Activated CD8-positive, alpha-beta memory T cell treated with anti-CD3 and anti-CD28 coated beads, Interleukin-2, amount 50 U/mL, for 24 hours (primary cell): ENCODE data around the gene UBD.
A peak's percentile ranks its signal among the peaks of the same experiment; 100 is the strongest.

ENCODE experiments used
- DNase-seq: peaks from one replicate; pipeline ENCODE4 v3.0.0-alpha.2; 2020; ENCODE audit errors: extremely low read depth

Gene UBD

DNA sequence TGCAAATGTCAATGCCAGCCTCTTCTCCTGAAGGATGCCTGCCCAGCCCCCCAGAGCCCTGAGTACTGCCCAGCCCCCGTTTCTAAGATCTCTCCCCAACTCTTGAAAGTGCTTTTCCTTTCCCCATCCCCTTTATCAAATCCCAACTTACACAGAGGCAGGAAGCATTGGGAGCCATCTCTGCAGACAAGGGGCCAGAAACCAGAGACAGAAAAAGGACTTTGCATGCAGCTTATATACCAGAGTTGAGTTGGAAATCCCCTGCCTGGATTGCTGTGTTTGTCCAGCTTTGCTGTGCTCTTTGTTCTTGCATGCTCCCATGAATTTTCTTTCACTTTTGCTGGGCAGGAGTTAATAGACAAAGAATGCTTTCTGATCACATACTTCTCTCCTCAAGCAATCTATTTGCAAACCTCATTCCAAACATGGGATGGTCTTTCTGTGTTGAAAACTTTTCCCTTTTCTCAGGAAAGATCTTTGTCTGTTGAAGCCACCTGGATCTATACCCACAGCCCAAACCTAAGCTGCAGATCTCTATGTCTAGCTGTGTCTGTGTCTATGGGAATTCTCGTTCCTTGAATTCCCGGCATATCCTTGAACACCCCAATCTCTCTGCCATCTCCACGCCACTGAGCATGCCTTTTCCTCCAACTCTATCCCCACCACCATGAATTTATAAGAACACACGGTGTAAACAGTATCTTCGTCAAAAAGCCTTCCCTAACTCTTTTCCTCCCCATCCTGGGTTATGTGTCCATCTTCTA is at the start of gene UBD:
Gene UBD (minus strand): TSS at position 209 of the 764 bp plus-strand sequence. CDS start 31 bp downstream, at position 178.
- no peak for DNase-seq

DNA sequence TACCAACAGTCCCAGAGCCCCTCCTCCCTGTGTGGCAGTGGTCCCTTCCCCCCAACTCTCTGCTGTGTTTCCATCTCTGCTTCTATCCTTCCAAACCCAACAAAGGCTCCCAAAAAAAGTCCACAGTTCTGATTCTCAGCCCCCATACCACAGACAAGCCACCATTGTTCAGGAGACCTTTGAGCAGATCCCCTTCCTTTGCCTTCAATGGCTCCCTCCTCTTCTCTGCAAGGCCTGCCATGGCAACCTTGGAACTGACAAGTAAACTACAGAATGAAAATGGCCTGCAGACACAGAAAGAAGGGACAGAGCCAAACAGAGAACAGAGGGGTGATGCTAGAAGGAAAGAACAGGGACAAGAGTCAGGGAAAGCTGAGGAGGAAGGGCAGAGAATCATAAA is 48.6 kb upstream of the UBD start:
- no peak for DNase-seq

DNA sequence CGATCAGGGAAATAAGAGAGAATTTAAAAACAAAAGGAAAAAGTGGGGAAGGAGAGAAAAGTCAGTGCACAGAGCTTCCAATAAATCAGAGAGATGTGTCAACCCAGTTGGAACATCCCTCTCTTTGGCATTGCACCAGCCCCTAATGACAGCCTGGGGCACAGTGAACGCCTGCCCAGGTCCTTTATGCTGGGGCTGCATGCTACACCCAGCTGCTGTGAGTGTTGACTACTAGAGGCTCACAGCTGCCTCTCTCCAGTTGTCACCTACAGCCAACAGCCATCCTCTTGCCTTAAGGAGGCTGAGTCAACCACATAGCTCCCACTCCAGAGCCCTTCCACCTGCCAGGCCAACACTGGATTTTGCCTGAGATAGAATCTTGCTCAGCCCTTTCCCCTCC is 44.4 kb upstream of the UBD start:
- no peak for DNase-seq

DNA sequence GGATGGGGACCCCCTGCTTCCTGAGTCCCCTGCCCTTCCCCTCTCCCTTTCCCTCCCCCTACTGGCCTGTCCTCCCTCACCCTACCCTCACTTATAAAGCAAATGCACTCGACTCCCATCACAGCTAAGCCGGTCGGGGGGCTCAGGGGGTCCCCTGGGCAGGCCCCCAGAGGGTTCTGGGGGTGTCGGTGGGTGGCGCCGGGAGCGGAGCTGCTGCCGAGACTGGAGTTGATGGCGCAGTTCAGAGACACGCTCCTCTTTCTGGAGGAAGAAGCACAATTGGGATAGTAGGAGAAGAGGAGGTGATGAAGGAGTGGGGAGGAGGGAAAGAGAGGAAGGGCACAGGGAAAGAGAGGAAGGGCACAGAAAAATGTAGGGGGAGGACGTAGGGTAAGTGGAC is 43.9 kb upstream of the UBD start:
- DNase-seq, result no peak

DNA sequence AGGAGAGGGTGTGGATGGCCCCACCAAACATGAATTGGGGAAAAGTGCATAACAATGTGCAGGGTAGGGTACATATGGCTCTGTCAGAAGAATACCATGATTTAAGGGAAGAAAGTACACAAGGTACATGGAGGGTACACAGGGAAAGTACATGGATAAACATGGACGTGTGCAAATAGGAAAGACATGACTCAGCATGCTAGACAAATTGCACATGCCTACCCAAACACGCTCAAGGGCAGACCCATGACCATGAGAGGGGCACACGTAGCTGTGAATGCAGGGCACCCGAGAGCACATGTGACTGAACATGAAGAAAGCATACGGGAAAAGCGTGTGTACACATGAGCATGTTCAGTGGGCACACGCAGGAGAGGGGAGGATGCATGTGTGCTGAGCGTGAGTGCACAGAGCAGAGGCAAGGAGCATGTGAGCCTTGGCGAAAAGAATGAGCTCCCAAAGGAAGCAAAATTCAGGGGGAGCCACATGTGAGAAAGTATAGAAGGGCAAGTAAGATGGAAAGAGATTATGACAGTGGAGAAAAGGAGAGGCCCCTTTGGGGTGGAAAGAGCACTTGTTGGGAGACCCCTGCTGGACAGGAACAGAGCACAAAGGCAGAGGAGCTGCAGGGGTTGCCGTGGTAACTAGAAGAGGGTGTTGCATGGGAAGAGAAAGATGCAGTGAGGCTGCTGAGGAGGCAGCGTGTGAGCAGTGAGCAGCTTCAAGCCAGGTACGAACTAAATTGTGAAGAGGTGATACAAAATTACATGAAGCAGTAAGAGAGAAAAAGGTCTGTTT is 43.2 kb upstream of the UBD start:
- DNase-seq, result no peak

DNA sequence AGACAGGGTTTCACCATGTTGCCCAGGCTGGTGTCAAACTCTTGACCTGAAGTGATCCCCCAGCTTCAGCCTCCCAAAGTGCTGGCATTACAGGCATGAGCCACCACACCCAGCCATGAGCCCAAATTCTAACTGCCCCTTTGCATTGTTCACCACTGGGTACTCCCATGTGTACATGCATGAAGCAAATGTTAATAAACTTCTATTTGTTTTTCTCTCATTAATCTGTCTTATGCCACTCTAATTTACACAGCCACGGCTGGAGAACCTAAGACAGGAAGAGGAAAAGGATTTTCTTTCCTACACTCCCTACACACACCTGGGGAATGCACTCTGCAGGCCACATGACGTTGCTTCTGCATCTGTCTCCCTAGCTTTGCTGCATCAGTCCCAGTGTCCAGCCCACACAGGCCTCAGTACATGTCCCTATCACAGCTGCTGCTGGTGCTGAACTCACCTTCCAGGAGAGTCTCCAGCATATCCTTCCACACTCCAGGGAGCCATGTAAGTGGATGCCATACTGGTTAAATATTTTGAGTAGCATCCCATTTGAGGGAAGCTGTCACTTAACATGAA is 38.7 kb upstream of the UBD start:
- DNase-seq, result no peak

DNA sequence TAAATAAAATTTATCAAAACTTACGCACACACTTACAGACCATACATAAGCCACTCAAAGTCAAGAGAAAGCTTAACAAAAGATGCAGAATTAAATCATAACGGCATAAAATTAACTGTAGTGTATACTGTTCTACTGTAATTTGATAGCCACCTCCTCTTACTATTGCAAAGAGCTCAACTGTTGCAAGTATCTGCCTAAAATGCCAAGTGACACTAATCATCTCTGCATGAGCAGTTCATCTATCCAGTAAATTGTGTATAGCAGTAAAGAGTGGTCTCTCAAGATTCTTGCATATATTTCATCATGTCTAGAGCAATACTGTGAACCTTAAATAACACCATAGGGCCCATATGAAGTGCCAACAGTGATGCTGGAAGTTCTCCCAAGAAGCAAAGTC is 37.7 kb upstream of the UBD start:
- no peak for DNase-seq

DNA sequence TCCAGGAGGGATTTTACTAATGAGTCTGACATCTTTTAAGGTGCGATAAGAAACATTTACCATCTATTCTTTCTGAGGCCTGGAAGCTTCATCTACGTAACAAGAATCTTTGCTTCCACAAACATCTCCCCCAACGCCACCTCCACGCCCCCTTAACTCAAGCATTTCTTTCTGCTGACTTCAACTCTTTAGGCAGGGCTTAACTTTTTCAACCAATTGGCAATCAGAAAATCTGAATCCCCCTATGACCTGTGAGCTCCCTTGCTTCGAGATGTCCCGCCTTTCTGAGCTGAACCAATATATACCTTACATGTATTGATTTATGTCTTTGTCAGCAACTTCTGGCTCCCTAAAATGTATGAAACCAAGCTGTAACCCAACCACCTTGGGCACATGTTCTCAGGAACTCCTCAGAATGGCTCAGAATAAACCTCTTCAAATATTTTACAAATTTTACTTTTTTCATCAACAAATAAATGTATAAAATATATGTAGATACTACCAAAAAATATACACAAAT is 36.9 kb upstream of the UBD start:
- no peak for DNase-seq

DNA sequence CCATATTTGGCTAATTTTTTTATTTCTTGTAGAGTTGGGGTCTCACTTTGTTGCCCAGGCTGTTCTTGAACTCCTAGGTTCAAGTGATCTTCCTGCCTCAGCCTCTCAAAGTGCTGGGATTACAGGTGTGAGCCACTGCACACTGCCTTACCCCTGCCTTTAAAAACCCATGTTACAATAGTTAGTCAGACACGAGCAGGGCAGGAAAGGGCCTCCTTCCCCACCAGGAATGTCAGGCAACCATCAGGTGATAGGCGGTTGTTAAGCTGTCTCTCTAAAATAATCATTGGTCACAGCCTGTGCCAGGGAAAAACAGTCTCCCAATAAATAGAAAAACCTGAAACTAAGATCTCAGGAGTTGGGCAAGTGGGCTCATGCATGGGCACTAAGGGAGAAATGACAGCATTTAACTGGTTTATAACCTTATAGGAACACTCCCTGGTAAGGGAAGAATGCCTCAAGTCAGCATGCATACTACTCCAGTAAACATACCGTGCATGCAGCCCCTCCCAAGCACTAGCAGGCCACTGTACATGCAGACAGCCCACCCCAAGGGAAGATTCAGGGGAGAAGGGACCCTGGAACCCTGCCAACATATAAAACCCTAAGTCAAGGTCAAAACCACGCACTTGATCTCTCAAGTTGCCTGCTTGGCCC is 33.8 kb upstream of the UBD start:
- DNase-seq, result no peak

DNA sequence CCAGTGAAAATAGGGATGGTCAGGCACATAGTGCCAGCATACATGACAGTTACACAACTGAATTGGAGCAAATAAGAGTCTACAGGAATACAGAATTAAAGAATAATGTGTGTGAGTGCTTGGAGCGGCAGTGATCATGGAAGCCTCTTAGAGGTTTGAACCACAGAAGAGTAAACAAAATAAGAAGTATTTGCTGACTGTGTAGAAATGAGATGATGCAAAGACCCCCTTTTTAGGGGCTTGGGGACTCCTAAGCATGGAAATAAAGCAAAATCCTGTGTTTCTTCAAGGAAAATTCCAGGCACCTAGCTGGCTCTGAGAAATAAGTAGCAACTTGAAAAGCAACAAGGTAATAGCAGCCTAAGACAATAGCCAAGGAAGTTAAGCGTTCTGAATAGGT is 32.1 kb upstream of the UBD start:
- DNase-seq, result no peak

DNA sequence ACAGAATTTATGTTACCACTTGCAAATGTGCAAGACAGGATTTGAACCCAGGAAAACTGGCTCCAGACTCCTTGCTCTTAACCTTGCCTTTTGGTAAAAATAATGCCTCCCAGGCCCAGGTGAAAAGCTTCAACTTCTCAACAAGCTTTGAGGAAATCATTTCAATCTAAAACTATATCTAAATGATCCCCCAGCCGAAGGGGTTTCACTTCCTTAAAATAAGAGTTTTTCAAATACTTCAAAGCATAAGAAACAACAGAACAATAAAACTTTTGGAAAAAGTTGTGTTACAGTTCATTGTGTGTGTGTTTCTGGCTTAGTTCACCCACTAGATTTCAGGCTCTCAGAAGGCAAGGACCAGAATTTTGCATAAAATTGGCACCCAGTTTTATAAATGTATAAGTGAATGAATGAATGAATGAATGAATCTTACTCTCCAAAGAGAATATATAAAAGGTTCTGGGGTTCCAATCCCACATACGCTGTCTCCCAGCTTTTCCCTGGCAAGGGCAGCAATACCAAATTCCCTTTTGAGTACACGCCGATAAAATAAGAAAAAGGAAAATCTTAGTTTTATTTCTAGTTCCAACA is 30.8 kb upstream of the UBD start:
- no peak for DNase-seq

DNA sequence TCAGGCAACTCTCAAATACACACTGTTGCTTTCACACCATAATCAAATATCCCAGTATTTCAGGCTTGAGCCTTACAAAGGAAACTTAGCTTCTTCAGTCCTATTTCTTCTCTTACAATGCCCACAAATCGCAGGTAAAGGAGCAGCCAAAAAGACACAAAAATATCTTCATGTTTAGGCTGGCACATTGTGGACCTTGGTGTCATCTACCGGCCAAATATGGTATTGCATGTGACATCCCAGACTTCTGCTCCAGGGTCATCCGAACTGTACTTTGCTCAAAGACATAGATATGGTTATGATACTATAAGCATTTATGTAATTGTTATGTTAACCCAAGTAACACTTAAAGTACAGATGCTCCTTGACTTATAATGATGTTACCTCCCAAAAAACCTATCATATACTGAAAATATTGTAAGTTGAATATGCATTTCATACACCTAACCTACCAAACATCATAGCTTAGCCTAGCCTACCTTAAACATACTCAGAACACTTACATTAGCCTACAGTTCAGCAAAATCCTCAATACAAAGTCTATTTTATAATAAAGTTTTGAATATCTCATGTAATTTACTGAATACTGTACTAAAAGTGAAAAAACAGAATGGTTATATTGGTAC is 30.0 kb upstream of the UBD start:
- peak; percentile 13 for DNase-seq

DNA sequence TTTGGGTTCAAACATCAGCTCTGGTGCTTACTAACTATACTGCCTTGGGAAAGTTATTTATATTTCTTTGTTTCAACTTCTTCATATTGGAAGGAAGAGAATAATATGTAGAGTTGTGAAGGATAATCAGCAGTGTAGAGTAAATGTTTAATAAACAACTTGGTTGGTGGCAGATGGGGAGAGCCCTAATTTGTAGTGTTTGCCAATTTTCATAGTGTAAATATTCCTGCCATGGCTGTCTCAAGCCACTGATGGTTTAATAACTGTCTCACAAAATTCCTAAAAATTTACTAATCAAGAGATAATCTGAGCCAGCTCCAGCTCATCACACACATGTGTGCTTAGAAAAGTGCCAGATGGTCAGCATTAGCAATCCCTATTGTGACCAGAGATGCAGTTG is 25.3 kb upstream of the UBD start, which contains the start of gene OR2H2:
Gene OR2H2 (plus strand): TSS at position 301 of the 400 bp plus-strand sequence. CDS start 2,824 bp downstream, outside the sequence.
- no peak for DNase-seq

DNA sequence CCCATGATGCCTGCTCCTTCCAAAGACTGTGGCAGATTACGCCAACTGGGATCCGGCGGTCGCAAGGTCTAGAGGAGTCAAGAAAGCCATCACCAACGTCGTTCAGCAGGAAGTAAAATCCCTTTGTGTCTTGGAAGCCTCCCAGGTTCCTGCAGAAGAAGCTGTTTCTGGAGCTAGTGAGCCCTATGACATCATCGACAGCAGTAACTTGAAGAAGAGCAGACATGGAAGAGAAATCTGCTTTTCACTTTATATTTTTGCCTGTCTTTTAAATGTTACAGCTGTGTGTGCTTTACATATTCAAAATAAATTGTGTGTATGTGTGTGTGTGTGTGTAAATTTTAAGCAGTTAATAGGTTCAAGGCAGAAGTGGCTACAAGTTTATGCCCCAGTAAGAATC is 18.0 kb upstream of the UBD start:
- no peak for DNase-seq

DNA sequence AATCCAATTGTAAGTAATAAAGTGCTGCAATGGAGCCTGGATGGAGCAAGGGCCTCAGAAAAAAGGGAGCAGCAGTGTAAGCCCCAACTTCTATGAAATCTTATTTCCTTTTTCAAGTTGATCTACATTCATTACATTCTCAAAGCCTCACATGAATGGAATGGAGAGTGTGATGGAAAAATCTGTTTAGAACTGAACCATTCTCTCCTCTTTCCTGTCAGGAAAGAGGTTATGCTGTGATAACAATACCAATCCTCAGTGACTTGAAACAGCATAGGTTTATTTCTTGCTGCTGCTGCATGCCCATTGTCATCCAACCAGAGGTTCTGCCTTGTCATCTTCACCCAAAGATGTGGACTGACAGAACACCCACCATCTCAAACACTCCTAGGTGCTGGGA is 16.5 kb upstream of the UBD start:
- DNase-seq, result no peak

DNA sequence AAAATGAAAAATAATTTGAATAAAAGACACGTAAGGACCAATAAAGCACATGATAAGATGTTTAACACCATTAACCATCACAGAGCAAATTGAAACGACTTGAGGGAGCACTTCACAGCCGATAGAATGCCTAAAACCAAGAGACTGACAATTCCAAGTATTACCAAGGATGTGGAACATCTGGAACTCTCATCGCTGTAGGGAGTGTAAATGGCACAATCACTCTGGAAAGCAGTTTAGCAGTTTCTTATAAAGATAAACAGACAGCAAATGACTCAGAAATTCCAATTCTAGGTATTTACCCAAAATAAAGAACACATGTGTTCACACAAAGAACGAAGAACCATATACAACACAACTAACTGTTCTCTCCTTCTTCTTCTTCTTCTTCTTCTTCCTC is 8.5 kb upstream of the UBD start:
- no peak for DNase-seq

DNA sequence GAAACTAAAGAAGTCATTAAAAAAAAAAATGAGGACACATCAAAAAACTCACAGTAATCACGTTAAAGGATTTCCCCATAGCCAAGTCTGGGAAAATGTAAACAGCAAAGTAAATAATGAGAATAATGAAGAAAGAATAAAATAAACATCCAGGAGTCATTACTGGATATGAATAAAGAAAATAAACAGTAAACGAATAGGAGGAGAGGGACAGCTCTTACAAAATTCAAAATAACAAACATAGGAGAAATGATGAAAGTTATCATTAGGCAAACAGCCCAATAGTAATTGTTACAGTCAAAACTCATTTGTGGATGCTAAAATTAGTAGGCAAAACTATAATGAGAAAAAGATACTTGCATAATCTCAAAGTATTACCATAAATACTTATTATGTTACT is 8.0 kb upstream of the UBD start:
- no peak for DNase-seq

DNA sequence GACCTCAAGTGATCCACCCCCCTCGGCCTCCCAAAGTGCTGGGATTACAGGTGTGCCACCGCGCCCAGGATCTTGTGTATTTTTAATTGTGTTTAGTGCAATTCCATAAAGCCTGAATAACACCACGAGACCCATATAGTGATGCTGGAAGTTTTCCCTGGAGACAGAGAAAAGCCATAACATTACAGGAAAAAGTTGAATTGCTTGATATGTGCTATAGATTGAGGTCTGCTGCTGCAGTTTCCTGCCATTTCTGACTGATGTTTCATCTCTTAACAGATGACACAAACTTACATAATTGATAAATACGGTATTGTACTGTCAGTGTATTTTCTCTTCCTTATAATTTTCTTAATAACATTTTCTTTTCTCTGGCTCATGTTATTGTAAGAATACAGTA is 7.3 kb upstream of the UBD start:
- DNase-seq, result no peak

DNA sequence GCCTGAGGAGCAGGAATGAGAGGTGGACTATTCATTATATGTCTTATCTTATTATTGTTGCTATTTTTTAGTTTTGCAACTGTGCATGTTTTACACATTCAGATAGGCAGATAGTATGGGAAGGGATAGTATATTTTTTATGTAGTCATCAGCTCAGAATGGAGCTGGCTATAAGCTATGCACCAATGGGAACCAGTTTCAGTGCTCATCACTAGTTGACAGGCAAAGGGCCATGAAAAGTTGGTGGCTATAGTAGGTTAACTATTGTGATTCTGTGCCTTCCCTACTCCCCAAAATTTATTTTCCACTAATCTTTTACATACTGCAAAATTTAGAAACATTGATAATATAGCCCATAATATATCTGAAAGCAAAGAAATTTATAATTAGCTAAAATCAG is 5.3 kb upstream of the UBD start:
- DNase-seq, result no peak

DNA sequence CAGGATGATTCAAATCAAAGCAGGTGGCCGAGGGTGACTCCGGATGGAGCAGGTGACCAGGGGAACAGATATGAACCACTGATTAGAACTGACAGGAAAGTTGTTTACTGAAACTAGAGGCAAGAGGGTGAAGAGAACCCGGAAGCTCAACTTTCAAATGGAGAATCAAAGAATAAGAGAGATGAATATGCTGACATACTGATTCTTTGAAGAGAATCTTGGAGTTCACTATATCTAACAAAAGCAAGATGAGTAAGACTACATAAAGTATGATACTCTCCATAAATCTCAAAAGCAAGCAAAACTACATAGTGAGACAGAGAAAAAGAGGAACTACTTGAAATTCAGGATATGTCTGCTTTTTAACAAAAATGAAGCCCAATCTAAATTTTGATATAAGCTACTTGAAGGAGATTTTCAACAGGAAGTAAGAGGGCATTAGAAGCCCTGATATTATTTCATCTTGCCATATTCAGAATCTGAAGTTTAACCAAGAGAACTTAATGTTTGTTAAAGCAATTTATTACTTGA is 4.0 kb upstream of the UBD start:
- no peak for DNase-seq

DNA sequence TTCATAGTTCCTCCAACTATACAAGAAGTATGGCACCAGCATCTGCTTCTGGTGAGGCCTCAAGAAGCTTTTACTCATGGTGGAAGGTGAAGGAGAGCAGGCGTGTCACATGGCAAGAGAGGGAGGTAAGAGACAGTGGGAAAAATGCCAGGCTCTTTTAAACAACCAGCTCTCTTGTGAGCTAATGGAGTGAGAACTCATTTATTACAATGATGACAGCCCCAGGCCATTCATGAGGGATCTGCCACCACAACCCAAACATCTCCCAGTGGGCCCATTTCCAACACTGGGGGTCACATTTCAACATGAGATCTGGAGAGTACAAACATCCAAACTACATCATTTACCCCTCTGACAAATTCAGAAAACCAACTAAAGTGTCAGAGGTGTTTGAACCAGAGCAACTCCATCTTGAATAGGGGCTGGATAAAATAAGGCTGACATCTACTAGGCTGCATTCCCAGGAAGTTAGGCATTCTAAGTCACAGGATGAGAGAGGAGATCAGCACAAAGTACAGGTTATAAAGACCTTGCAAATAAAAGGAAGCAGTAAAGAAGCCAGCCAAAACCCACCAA is 2.2 kb upstream of the UBD start:
- no peak for DNase-seq
